GM15510 (cell line): ENCODE data around the gene FAM171A1.

Experiments used
- POLR2A ChIP-seq: IDR thresholded peaks from 3 replicates; pipeline ENCODE4 v1.6.1; 2011; ENCODE audit warnings: borderline replicate concordance; ENCODE audit not compliant: insufficient read length; ENCODE audit errors: extremely low read depth

Gene FAM171A1

GRCh38 chr10:15370856-15371701 is at the start of gene FAM171A1:
Gene FAM171A1, minus strand, starts transcription at chr10:15371289. Its CDS starts 237 bp downstream, at chr10:15371052.
- no peak for TF ChIP-seq POLR2A

GRCh38 chr10:15420858-15421257 is 49.8 kb upstream of the FAM171A1 start:
- TF ChIP-seq POLR2A: no peak

- TF ChIP-seq POLR2A: no peak
Measured at GRCh38 chr10:15419279-15419874, 48.3 kb upstream of the FAM171A1 start.

GRCh38 chr10:15416034-15416433 is 44.9 kb upstream of the FAM171A1 start:
- TF ChIP-seq POLR2A: no peak

DNA sequence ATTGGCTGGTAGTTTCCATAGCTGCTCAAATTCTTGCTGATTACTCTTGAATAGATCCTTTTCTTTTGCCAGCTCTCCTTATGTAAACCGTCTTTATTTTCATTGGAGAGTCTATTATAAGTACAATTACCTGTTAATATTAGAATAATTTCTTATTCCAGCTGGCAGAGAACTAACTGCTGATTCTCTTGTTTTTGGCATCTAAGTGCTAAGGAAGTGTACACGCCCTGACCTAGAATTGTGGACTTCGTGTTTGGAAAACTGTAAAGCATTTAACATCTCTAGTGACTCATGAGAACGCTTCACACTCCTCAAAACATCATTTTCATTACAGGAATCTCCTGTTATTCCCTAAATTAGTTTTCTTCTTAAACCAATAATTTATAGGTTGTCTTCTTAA is 39.9 kb upstream of the FAM171A1 start:
- no peak for TF ChIP-seq POLR2A

DNA sequence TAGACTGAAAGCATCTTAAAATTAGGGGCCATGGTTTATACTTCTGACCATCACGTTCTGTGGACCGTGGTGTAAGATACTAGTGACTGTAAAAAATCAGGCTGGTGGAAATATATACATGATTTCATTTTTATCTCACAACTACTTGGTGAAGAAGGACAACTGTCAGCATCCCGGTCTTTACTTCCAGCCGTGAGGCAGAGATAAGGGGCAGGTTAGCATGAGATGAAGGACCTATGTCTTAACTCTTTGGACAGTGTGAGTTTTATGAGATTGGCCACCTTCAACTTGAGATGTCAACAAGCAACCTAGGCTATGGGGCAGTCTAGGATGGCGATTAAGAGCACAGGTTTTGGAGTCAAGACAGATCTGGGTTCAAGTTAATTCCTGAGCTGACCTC is 37.5 kb upstream of the FAM171A1 start:
- no peak for TF ChIP-seq POLR2A

- TF ChIP-seq POLR2A: no peak
Measured at GRCh38 chr10:15405319-15405718, 34.2 kb upstream of the FAM171A1 start.

DNA sequence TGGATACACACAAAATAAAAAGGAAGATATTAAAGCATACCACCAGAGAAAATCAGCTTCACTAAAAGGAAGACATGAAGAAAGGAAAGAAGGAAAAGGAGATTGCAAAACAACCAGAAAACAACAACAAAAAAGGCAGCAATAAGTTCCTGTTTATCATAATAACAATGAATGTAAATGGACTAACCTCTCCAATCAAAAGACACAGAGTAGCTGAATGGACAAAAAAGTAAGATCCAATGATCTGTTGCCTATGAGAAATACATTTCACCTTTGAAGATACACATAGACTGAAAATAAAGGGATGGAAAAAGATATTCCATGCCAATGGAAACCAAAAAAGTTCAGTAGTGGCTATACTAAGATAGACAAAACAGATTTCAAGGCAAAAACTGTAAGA is 30.3 kb upstream of the FAM171A1 start:
- TF ChIP-seq POLR2A: no peak

GRCh38 chr10:15399060-15399661 is 28.1 kb upstream of the FAM171A1 start:
- no peak for TF ChIP-seq POLR2A

DNA sequence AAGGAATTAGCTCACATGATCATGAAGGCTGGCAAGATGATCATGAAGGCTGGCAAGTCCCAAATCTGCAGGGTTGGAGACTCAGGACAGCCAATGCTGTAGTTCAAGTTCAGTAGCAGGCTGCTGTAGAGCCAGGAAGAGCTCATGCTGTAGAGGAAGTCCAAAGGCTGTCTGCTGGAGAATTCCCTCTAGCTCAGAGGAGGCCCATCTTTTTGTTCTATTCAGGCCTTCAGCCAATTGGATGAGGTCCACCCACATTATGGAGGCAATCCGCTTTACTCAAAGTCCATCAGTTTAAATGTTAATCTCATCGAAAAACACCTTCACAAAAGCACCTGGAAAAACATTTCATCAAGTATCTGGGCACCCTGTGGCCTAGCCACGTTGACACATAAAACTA is 24.8 kb upstream of the FAM171A1 start:
- TF ChIP-seq POLR2A: no peak

DNA sequence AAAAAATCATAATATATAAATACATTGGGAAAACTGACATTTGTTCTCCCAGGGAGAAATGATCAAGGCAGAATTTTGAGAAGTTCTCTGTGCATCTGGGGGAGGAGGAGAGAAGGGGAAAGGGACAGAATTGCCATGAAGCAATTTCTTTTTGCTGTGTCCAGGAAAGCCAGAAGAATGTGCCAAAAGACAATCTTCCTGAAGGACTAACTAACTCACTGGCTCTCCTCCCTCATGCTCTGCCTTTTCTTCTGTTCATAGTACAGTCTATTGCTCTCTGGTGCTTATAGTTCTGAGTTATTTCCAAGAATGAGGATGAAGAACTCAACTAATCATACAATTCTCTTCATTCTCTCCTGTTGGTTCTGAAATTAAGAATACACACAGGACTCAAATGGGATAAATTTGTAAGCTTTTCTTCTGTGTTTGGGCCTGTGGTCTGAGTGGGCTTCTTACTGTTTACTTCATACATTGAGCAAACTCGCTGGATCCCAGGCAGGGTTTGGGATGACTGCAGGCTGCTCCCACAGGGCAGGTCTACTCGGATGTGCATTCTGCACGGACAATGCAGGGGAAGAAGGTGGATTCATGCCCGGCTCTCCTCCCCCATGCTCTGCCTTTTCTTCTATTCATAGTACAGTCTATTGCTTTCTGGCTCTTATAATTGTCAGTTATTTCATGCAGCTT is 22.2 kb upstream of the FAM171A1 start:
- no peak for TF ChIP-seq POLR2A

GRCh38 chr10:15391491-15391890 is 20.4 kb upstream of the FAM171A1 start:
- TF ChIP-seq POLR2A: no peak

DNA sequence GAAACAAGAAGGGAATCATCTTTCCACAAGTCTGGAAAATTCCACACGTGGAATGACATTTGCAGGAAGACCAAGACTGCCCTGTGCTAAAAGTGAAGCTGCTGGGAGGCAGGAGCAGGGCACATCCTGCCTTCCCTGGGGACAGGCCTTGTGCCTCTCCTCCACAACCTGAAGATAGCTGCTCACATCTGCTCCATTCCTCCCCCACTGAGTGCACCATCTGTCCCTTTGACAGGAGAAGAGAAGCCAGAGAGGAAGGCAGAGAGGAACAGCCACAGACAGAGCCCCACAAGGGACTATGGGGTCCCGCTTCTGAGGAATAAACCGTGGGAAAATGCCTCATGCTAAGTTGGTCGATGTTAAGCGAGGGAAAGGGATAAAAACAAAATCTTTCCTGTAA is 15.9 kb upstream of the FAM171A1 start:
- no peak for TF ChIP-seq POLR2A

DNA sequence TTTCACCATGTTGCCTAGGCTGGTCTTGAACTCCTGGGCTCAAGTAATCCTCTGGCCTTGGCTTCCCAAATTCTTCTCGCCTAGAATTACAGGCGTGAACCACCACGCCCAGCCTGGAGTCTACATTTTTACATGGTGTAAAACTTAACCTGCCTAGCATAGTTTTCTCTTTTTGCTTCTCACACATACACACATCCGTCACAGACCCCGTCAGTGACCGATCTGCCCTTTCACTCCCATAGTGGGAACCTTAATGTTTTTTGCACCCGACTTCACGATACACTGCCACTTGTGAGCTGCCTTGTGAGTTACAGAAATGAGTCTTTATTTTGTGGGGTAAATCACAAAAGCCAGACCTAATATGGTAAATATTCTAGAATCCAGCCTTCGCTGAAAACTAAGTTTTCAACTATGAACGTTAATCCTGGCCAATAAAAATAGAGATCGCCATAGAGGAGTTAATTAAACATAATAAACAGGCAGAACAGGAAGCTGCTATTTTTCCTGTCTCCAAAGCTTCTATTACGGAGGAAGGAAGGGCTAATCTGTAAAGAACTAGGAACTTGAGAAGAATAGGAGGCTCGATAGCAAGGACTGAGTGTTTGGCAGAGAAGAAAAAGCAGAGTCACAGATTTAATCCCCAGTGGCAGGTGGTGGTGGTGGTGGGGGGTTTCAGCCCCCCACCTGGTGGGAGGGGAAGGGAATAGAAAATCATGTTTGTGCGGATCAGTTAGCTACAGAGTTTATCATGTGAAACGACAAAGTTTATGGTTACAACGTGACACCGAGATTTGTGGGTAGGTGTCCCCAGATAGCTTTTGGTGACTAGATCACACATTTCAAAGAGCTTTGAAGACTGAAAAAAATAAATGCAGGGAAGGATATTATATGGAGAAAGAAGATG is 14.7 kb upstream of the FAM171A1 start:
- no peak for TF ChIP-seq POLR2A

DNA sequence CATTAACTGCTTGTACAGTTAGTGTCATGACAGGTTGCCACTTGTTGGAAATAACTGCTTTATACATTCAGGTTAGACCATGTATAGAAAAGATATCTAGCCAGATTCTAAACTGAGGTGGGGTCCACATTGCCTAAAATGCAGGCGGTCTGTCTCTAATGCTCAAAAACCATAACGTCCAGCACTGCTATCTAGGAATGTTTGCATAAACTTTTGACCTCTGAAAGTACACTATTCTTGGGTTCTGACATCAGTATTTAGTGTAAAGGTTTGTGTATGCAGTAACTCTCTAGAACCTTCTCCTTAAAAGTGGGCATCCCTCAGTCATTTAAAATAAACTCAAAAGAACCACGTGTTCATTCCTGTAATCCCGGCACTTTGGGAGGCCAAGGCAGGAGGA is 10.3 kb upstream of the FAM171A1 start:
- TF ChIP-seq POLR2A: no peak

DNA sequence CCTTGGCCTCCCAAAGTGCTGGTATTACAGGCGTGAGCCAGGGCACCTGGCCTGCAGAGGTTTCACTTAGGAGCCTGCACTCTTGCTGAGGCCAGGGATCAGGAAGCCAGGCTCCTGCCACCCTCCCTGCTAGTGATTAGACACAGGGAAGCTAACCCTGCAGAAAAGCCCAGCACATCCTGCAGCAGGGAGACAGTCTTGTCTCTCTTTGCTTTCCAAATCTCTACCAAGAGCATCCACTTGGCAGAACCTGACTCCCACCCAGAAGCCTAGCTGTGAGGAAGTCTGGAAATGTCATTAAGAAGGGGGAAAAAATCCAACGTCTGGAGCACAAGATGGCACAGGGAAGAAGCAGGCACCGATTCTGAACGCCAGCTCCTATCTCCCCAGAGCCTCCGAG is 8.0 kb upstream of the FAM171A1 start:
- no peak for TF ChIP-seq POLR2A
